SK-N-SH (cell line): ENCODE data around the gene ADGB. TPM values are rescaled to one million over a fixed set of nuclear protein-coding genes. Genes with fewer than 3 reads are reported as not detected.

ENCODE experiments used
- ELF1 ChIP-seq: IDR thresholded peaks from 2 replicates; pipeline ENCODE4 v1.4.0; 2012
- EP300 ChIP-seq, 2 experiments: IDR thresholded peaks; 2 replicates each; pipeline versions ENCODE4 v1.4.0 to v1.6.1; 2012; ENCODE audit warnings: borderline replicate concordance in 1 of 2, low read depth in 1 of 2, low read length in 1 of 2
- EZH2phosphoT487 ChIP-seq: fragments of 200-600 bp; sonication (generic); IDR thresholded peaks from 2 replicates; pipeline ENCODE4 v1.6.1; 2017; ENCODE audit warnings: low read depth, mixed run types, mild to moderate bottlenecking, antibody characterized with exemption, moderate library complexity, borderline replicate concordance
- FOXM1 ChIP-seq: IDR thresholded peaks from 2 replicates; pipeline ENCODE4 v1.4.0; 2012; ENCODE audit warnings: low read depth, mild to moderate bottlenecking
- GATA2 ChIP-seq: sonication (generic); formaldehyde crosslinking; IDR thresholded peaks from 2 replicates; pipeline ENCODE4 v1.5.0; 2020; ENCODE audit warnings: mild to moderate bottlenecking, missing genetic modification reagents
- JUND ChIP-seq: IDR thresholded peaks from 2 replicates; pipeline ENCODE4 v1.4.0; 2012
- MXI1 ChIP-seq: IDR thresholded peaks from 2 replicates; pipeline ENCODE4 v1.6.1; 2012; ENCODE audit warnings: mild to moderate bottlenecking, low read depth, low read length, improper control_type of control experiment
- NRF1 ChIP-seq: IDR thresholded peaks from 2 replicates; pipeline ENCODE4 v1.6.1; 2012; ENCODE audit warnings: low read depth, mild to moderate bottlenecking, low read length
- POLR2AphosphoS5 ChIP-seq: IDR thresholded peaks from 2 replicates; pipeline ENCODE4 v1.6.1; 2012; ENCODE audit warnings: low read depth, low read length
- RAD21 ChIP-seq: IDR thresholded peaks from 2 replicates; pipeline ENCODE4 v1.6.1; 2012; ENCODE audit warnings: mild to moderate bottlenecking, low read length
- REST ChIP-seq: IDR thresholded peaks from 2 replicates; pipeline ENCODE4 v1.6.1; 2012; ENCODE audit warnings: mild to moderate bottlenecking, low read depth, low read length, moderate library complexity
- RXRA ChIP-seq: IDR thresholded peaks from 2 replicates; pipeline ENCODE4 v1.4.0; 2012; ENCODE audit warnings: low read depth, mild to moderate bottlenecking, borderline replicate concordance
- SIN3A ChIP-seq: IDR thresholded peaks from 2 replicates; pipeline ENCODE4 v1.6.1; 2012; ENCODE audit warnings: low read depth, mild to moderate bottlenecking, low read length, moderate library complexity, borderline replicate concordance
- TAF1 ChIP-seq: IDR thresholded peaks from 2 replicates; pipeline ENCODE4 v1.6.1; 2012; ENCODE audit warnings: low read depth, mild to moderate bottlenecking, low read length, moderate library complexity, borderline replicate concordance
- TCF12 ChIP-seq: IDR thresholded peaks from 2 replicates; pipeline ENCODE4 v1.4.0; 2012
- TEAD4 ChIP-seq: IDR thresholded peaks from 2 replicates; pipeline ENCODE4 v1.4.0; 2012; ENCODE audit warnings: mild to moderate bottlenecking, borderline replicate concordance; ENCODE audit not compliant: insufficient read depth
- USF1 ChIP-seq: IDR thresholded peaks from 2 replicates; pipeline ENCODE4 v1.4.0; 2012; ENCODE audit warnings: low read depth, borderline replicate concordance
- polyA plus RNA-seq, 3 experiments: library from polyadenylated mRNA; depleted of rRNA; stranded (reverse); fragments of >200 nt; gene quantifications; 2 replicates each; pipeline ENCODE4 v1.2.3, GENCODE V29; 2012
- TF ChIP-seq, protein P1 (sequence below): fragments of 150-350 bp; IDR thresholded peaks from 2 replicates; pipeline ENCODE4 v1.6.1; 2016; ENCODE audit warnings: mild to moderate bottlenecking, low read depth, low read length
- TF ChIP-seq, protein P2 (sequence below): IDR thresholded peaks from 2 replicates; pipeline ENCODE4 v1.4.0; 2012; ENCODE audit warnings: low read depth
- TF ChIP-seq, protein P3 (sequence below): fragments of 150-350 bp; IDR thresholded peaks from 2 replicates; pipeline ENCODE4 v1.6.1; 2017; ENCODE audit warnings: antibody characterized with exemption, low read length, low read depth, borderline replicate concordance
- TF ChIP-seq, protein P4 (sequence below): IDR thresholded peaks from 2 replicates; pipeline ENCODE4 v1.4.0; 2012; ENCODE audit warnings: low read depth, borderline replicate concordance

Gene ADGB
- polyA plus RNA-seq, 1 of the 3 experiments (the other 2 are of a cell fraction), result not detected

DNA sequence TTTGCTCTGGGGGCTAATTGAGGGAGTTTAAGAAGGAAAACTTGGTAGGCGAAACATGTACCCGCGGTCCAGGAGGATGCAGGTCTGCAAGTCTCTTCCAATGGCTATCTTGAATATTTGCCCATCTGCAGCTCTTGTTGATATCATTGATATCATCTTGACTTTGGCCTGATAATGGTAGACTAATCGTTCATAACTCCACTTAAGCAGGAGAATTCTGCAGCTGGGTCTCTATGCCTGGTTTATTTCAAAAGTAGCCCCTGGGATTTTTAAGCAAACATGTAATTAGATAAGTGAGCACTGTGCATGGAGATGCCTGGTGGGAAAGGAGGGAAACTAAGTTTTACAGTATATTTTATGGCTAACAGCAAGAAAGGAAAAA lies 52.7 kb downstream of the ADGB start (continued):
- TF ChIP-seq, protein P1, sequence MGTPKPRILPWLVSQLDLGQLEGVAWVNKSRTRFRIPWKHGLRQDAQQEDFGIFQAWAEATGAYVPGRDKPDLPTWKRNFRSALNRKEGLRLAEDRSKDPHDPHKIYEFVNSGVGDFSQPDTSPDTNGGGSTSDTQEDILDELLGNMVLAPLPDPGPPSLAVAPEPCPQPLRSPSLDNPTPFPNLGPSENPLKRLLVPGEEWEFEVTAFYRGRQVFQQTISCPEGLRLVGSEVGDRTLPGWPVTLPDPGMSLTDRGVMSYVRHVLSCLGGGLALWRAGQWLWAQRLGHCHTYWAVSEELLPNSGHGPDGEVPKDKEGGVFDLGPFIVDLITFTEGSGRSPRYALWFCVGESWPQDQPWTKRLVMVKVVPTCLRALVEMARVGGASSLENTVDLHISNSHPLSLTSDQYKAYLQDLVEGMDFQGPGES, result no peak
- TF ChIP-seq MXI1, result no peak
- peak; percentile 79 for TF ChIP-seq GATA2
- TF ChIP-seq RXRA, result no peak
- TF ChIP-seq, protein P2, sequence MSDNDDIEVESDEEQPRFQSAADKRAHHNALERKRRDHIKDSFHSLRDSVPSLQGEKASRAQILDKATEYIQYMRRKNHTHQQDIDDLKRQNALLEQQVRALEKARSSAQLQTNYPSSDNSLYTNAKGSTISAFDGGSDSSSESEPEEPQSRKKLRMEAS, result no peak
- TF ChIP-seq, protein P3, sequence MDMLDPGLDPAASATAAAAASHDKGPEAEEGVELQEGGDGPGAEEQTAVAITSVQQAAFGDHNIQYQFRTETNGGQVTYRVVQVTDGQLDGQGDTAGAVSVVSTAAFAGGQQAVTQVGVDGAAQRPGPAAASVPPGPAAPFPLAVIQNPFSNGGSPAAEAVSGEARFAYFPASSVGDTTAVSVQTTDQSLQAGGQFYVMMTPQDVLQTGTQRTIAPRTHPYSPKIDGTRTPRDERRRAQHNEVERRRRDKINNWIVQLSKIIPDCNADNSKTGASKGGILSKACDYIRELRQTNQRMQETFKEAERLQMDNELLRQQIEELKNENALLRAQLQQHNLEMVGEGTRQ, result no peak
- TF ChIP-seq REST, result no peak
- no peak for TF ChIP-seq ELF1
- no peak for TF ChIP-seq JUND
- TF ChIP-seq TCF12, result peak; percentile 24
- TF ChIP-seq RAD21, result no peak
- no peak for TF ChIP-seq EZH2phosphoT487
- no peak for TF ChIP-seq USF1
- 0 out of 2 replicates have a peak, but pooled peaks have one; percentile 27 for TF ChIP-seq POLR2AphosphoS5
- no peak for TF ChIP-seq SIN3A
- no peak for TF ChIP-seq FOXM1
- no peak for TF ChIP-seq TEAD4
- TF ChIP-seq TAF1, result no peak
- TF ChIP-seq NRF1, result no peak
- TF ChIP-seq, protein P4, sequence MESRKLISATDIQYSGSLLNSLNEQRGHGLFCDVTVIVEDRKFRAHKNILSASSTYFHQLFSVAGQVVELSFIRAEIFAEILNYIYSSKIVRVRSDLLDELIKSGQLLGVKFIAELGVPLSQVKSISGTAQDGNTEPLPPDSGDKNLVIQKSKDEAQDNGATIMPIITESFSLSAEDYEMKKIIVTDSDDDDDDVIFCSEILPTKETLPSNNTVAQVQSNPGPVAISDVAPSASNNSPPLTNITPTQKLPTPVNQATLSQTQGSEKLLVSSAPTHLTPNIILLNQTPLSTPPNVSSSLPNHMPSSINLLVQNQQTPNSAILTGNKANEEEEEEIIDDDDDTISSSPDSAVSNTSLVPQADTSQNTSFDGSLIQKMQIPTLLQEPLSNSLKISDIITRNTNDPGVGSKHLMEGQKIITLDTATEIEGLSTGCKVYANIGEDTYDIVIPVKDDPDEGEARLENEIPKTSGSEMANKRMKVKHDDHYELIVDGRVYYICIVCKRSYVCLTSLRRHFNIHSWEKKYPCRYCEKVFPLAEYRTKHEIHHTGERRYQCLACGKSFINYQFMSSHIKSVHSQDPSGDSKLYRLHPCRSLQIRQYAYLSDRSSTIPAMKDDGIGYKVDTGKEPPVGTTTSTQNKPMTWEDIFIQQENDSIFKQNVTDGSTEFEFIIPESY, result no peak
- peak in 1 of 2 experiments; percentile 86; a peak in 2 of 4 replicates for TF ChIP-seq EP300 (IDR thresholded peaks at IDR 0.05; ENCODE audit: borderline replicate concordance in 1 of 2, low read depth in 1 of 2, low read length in 1 of 2)
- TF ChIP-seq, all 33 proteins: peak for 6
